ENCODE measurements around the gene FUNDC2. TPM values are rescaled to one million over a fixed set of nuclear protein-coding genes. Genes with fewer than 3 reads are reported as not detected.

The FUNDC2 gene
- total RNA-seq, 1 donor from 2014 or later, result 76.5 TPM

- Mint-ChIP-seq H3K36me3 (no peaks in the 10 kb centered on the region), H3K4me3 (no peak overlapping the region), H3K9me3 (no peaks in the 10 kb centered on the region), H3K27me3 (no peaks in the 10 kb centered on the region), H3K4me1 (ENCODE audit: unreplicated experiment) (no peaks in the 10 kb centered on the region), H3K27ac (no peak overlapping the region)
- TF ChIP-seq CTCF (conservative IDR thresholded peaks at IDR 0.05), result no peak
- DNase-seq (ENCODE audit: extremely low spot score, unreplicated experiment), result no peak
Measured at GRCh38 chrX:155105919-155106318, 79.3 kb downstream of the FUNDC2 start.

- Mint-ChIP-seq H3K27ac (no peak overlapping the region), H3K4me3 (no peak overlapping the region), H3K27me3 (no peaks in the 10 kb centered on the region), H3K4me1 (ENCODE audit: unreplicated experiment) (no peaks in the 10 kb centered on the region), H3K9me3 (no peaks in the 10 kb centered on the region), H3K36me3 (peaks cover 9% of the 10 kb centered on the region)
- no peak for DNase-seq (ENCODE audit: extremely low spot score, unreplicated experiment)
- no peak for TF ChIP-seq CTCF (conservative IDR thresholded peaks at IDR 0.05)
Measured at GRCh38 chrX:155108427-155108826, 81.8 kb downstream of the FUNDC2 start.

Other genes with a start within 250 kb of the FUNDC2 start
- gene MPP1, start 221.4 kb upstream of the FUNDC2 start, total RNA-seq (ENCODE audit: low replicate concordance), result 10.4 and 13.8 TPM in 2 replicates
- gene SMIM9, start 192.2 kb upstream of the FUNDC2 start, total RNA-seq (ENCODE audit: low replicate concordance), result not detected in 2 replicates
- 16.1 and 20.7 TPM in 2 replicates for gene F8A1, start 140.5 kb upstream of the FUNDC2 start, total RNA-seq (ENCODE audit: low replicate concordance)
- 1.1 and 1.3 TPM in 2 replicates for gene F8, start 4.1 kb upstream of the FUNDC2 start, total RNA-seq (ENCODE audit: low replicate concordance)
- 5.7 and 7.1 TPM in 2 replicates for gene CMC4, start 44.3 kb downstream of the FUNDC2 start, total RNA-seq (ENCODE audit: low replicate concordance)
- gene MTCP1, start 44.3 kb downstream of the FUNDC2 start, total RNA-seq (ENCODE audit: low replicate concordance), result 10.2 and 19.0 TPM in 2 replicates
- 29.8 TPM in 2 replicates for gene BRCC3, start 44.7 kb downstream of the FUNDC2 start, total RNA-seq (ENCODE audit: low replicate concordance)
- gene VBP1, start 189.6 kb downstream of the FUNDC2 start, total RNA-seq (ENCODE audit: low replicate concordance), result 37.8 and 52.3 TPM in 2 replicates
- 2.5 and 4.0 TPM in 2 replicates for gene RAB39B, start 237.6 kb downstream of the FUNDC2 start, total RNA-seq (ENCODE audit: low replicate concordance)

Measured in type B pancreatic cell (in vitro differentiated cells).